Activated T-cell treated with anti-CD3 and anti-CD28 coated beads, Interleukin-2, amount 50 U/mL, for 72 hours (primary cell): ENCODE data around the gene TMEM156. TPM values are rescaled to one million over a fixed set of nuclear protein-coding genes. Genes with fewer than 3 reads are reported as not detected.

Experiments used
- ATAC-seq, 2 donors: fragments of 150-1000 bp; cut with Tn5 transposase; replicated peaks in 1 of 2; 2 replicates each; pipeline ENCODE4 v1.10.0; 2021; ENCODE audit warnings: moderate library complexity in 2 of 2, mild to moderate bottlenecking in 1 of 2
- DNase-seq, 2 donors: peaks; one replicate each; pipeline ENCODE4 v3.0.0; 2021 to 2022; ENCODE audit warnings: mixed read lengths in 1 of 2
- H3K27ac Mint-ChIP-seq: one replicate; pipeline ENCODE4 v1.8.0; 2022; ENCODE audit warnings: mild to moderate bottlenecking, moderate library complexity, mixed read lengths
- H3K27me3 Mint-ChIP-seq: one replicate; pipeline ENCODE4 v1.8.0; 2022; ENCODE audit warnings: low read depth, mixed read lengths
- H3K36me3 Mint-ChIP-seq, 2 donors: one replicate each; pipeline ENCODE4 v1.8.0; 2022; ENCODE audit warnings: mixed read lengths in 2 of 2, mild to moderate bottlenecking in 1 of 2; ENCODE audit not compliant: insufficient read depth in 2 of 2
- H3K4me1 Mint-ChIP-seq: one replicate; pipeline ENCODE4 v1.8.0; 2022; ENCODE audit warnings: low read depth, mixed read lengths
- H3K4me3 Mint-ChIP-seq, 2 donors: one replicate each; pipeline ENCODE4 v1.8.0; 2022; ENCODE audit warnings: mild to moderate bottlenecking in 2 of 2, mixed read lengths in 2 of 2, moderate library complexity in 2 of 2
- H3K9me3 Mint-ChIP-seq, 2 donors: one replicate each; pipeline ENCODE4 v1.8.0; 2022; ENCODE audit warnings: mixed read lengths in 2 of 2
- total RNA-seq, 2 donors: library from RNA; stranded (reverse); gene quantifications; one replicate each; pipeline ENCODE4 v1.2.3, GENCODE V29; 2022

Gene TMEM156
- total RNA-seq, result 10 to 100 TPM; 37.2 to 56.8 TPM

- peaks cover 60% of the 10 kb centered on the region for H3K4me1 Mint-ChIP-seq
- no peaks in the 10 kb centered on the region for H3K9me3 Mint-ChIP-seq
- H3K4me3 Mint-ChIP-seq, result peak within 1 kb of the TSS; percentile 88 to 94
- H3K36me3 Mint-ChIP-seq, result peaks cover 3 to 15% of the 10 kb centered on the region in 2 donors
- peak; percentile 90 for ATAC-seq
- peak; percentile 52 to 54 for DNase-seq
- no peaks in the 10 kb centered on the region for H3K27me3 Mint-ChIP-seq
- peak within 1 kb of the TSS; percentile 90 for H3K27ac Mint-ChIP-seq
Measured at GRCh38 chr4:39032218-39033085, at the start of gene TMEM156. TSS of gene TMEM156 (minus strand) at chr4:39032409. CDS start at chr4:39032313, 96 bp downstream.

GRCh38 chr4:39078829-39079228 is 46.6 kb upstream of the TMEM156 start:
- Mint-ChIP-seq H3K36me3 (peaks cover 11 to 14% of the 10 kb centered on the region in 2 donors), H3K4me1 (no peaks in the 10 kb centered on the region), H3K27me3 (no peaks in the 10 kb centered on the region), H3K27ac (no peak overlapping the region), H3K9me3 (no peaks in the 10 kb centered on the region), H3K4me3 (no peak overlapping the region)
- DNase-seq, result no peak
- no peak for ATAC-seq

- DNase-seq (no peak), ATAC-seq (no peak)
- Mint-ChIP-seq H3K4me1 (no peaks in the 10 kb centered on the region), H3K36me3 (peaks cover 0 to 1% of the 10 kb centered on the region in 2 donors), H3K27me3 (no peaks in the 10 kb centered on the region), H3K9me3 (no peaks in the 10 kb centered on the region), H3K4me3 (no peak overlapping the region), H3K27ac (no peak overlapping the region)
Measured at GRCh38 chr4:39068907-39069306, 36.7 kb upstream of the TMEM156 start.

GRCh38 chr4:39067451-39067850 is 35.2 kb upstream of the TMEM156 start:
- ATAC-seq, result no peak
- no peak for DNase-seq
- Mint-ChIP-seq H3K27ac (no peak overlapping the region), H3K4me3 (no peak overlapping the region), H3K36me3 (no peaks in the 10 kb centered on the region), H3K9me3 (no peaks in the 10 kb centered on the region), H3K27me3 (no peaks in the 10 kb centered on the region), H3K4me1 (peaks cover 4% of the 10 kb centered on the region)

- Mint-ChIP-seq H3K27ac (no peak overlapping the region), H3K4me3 (no peak overlapping the region), H3K27me3 (no peaks in the 10 kb centered on the region), H3K4me1 (peaks cover 8% of the 10 kb centered on the region), H3K36me3 (no peaks in the 10 kb centered on the region), H3K9me3 (no peaks in the 10 kb centered on the region)
- ATAC-seq, result no peak
- no peak for DNase-seq
Measured at GRCh38 chr4:39067031-39067430, 34.8 kb upstream of the TMEM156 start.

GRCh38 chr4:39066371-39066770 is 34.2 kb upstream of the TMEM156 start:
- Mint-ChIP-seq H3K4me1 (peaks cover 14% of the 10 kb centered on the region), H3K9me3 (no peaks in the 10 kb centered on the region), H3K36me3 (no peaks in the 10 kb centered on the region), H3K4me3 (no peak overlapping the region), H3K27ac (no peak overlapping the region), H3K27me3 (no peaks in the 10 kb centered on the region)
- ATAC-seq (no peak), DNase-seq (no peak)

GRCh38 chr4:39063430-39063829 is 31.2 kb upstream of the TMEM156 start:
- peaks cover 26% of the 10 kb centered on the region for H3K4me1 Mint-ChIP-seq
- no peaks in the 10 kb centered on the region for H3K36me3 Mint-ChIP-seq
- H3K27ac Mint-ChIP-seq, result no peak overlapping the region
- no peaks in the 10 kb centered on the region for H3K9me3 Mint-ChIP-seq
- no peaks in the 10 kb centered on the region for H3K27me3 Mint-ChIP-seq
- ATAC-seq (no peak), DNase-seq (no peak)
- H3K4me3 Mint-ChIP-seq, result no peak overlapping the region

- DNase-seq (no peak), ATAC-seq (no peak)
- Mint-ChIP-seq H3K27ac (no peak overlapping the region), H3K9me3 (no peaks in the 10 kb centered on the region), H3K27me3 (no peaks in the 10 kb centered on the region), H3K4me1 (peaks cover 26% of the 10 kb centered on the region), H3K36me3 (no peaks in the 10 kb centered on the region), H3K4me3 (no peak overlapping the region)
Measured at GRCh38 chr4:39062770-39063097, 30.5 kb upstream of the TMEM156 start.

- no peaks in the 10 kb centered on the region for H3K9me3 Mint-ChIP-seq
- ATAC-seq, result no peak
- no peaks in the 10 kb centered on the region for H3K27me3 Mint-ChIP-seq
- DNase-seq, result no peak
- no peaks in the 10 kb centered on the region for H3K36me3 Mint-ChIP-seq
- no peak within 1 kb of the TSS for H3K27ac Mint-ChIP-seq
- H3K4me1 Mint-ChIP-seq, result peaks cover 26% of the 10 kb centered on the region
- H3K4me3 Mint-ChIP-seq, result no peak within 1 kb of the TSS
Measured at GRCh38 chr4:39062094-39062769, 30.0 kb upstream of the TMEM156 start, which contains the start of gene KLHL5. TSS of gene KLHL5 (plus strand) at chr4:39062232. CDS start at chr4:39062653, 421 bp downstream.

- no peak overlapping the region for H3K27ac Mint-ChIP-seq
- no peaks in the 10 kb centered on the region for H3K27me3 Mint-ChIP-seq
- DNase-seq (no peak), ATAC-seq (no peak)
- peaks cover 32% of the 10 kb centered on the region for H3K4me1 Mint-ChIP-seq
- no peak overlapping the region for H3K4me3 Mint-ChIP-seq
- no peaks in the 10 kb centered on the region for H3K36me3 Mint-ChIP-seq
- no peaks in the 10 kb centered on the region for H3K9me3 Mint-ChIP-seq
Measured at GRCh38 chr4:39061457-39061856, 29.2 kb upstream of the TMEM156 start.

- no peaks in the 10 kb centered on the region for H3K36me3 Mint-ChIP-seq
- no peak for ATAC-seq
- H3K27ac Mint-ChIP-seq, result no peak overlapping the region
- no peaks in the 10 kb centered on the region for H3K27me3 Mint-ChIP-seq
- H3K4me1 Mint-ChIP-seq, result peaks cover 14% of the 10 kb centered on the region
- no peak for DNase-seq
- no peaks in the 10 kb centered on the region for H3K9me3 Mint-ChIP-seq
- no peak overlapping the region for H3K4me3 Mint-ChIP-seq
Measured at GRCh38 chr4:39056023-39056422, 23.8 kb upstream of the TMEM156 start.

GRCh38 chr4:39054497-39054896 is 22.3 kb upstream of the TMEM156 start:
- Mint-ChIP-seq H3K36me3 (no peaks in the 10 kb centered on the region), H3K27me3 (no peaks in the 10 kb centered on the region), H3K4me3 (no peak overlapping the region), H3K9me3 (no peaks in the 10 kb centered on the region), H3K27ac (peak overlapping the region; percentile 9), H3K4me1 (peaks cover 6% of the 10 kb centered on the region)
- ATAC-seq (no peak), DNase-seq (no peak)

GRCh38 chr4:39053983-39054382 is 21.8 kb upstream of the TMEM156 start:
- Mint-ChIP-seq H3K4me3 (no peak overlapping the region), H3K9me3 (no peaks in the 10 kb centered on the region), H3K36me3 (no peaks in the 10 kb centered on the region), H3K27ac (peak overlapping the region; percentile 9), H3K27me3 (no peaks in the 10 kb centered on the region), H3K4me1 (peaks cover 10% of the 10 kb centered on the region)
- no peak for DNase-seq
- no peak for ATAC-seq
